Measurements from ENCODE around the gene DZANK1. TPM values are rescaled to one million over a fixed set of nuclear protein-coding genes. Genes with fewer than 3 reads are reported as not detected.

Gene DZANK1
- total and polyA plus RNA-seq, 2 donors (not counting 3 experiments of a cell fraction or from before 2014, with no cell fraction given): 1.1 to 1.8 TPM

GRCh38 chr20:18403269-18403668 is 63.6 kb downstream of the DZANK1 start:
- no peaks in the 10 kb centered on the region for H3K9me1 ChIP-seq (replicated peaks; ENCODE audit: control insufficient read depth, extremely low read depth, insufficient read depth, low read length)
- no peak overlapping the region for H3K27ac ChIP-seq (ENCODE audit: insufficient read depth, low read depth, low read length)
- no peak overlapping the region for H3K9ac ChIP-seq (replicated peaks; ENCODE audit: extremely low read depth, insufficient read depth, low read length)
- no peaks in the 10 kb centered on the region for H4K20me1 ChIP-seq (replicated peaks; ENCODE audit: control insufficient read depth, extremely low read depth, insufficient read depth, low read length)
- no peak for TF ChIP-seq CTCF (IDR thresholded peaks at IDR 0.05; ENCODE audit: extremely low read depth in 1 of 2, insufficient read depth in 1 of 2, low read depth in 1 of 2, low read length in 2 of 2)
- TF ChIP-seq POLR2AphosphoS5 (IDR thresholded peaks at IDR 0.05; ENCODE audit: insufficient read depth, low read depth, low read length): no peak
- no peak for TF ChIP-seq MAX (IDR thresholded peaks at IDR 0.05; ENCODE audit: insufficient read depth, insufficient read length)
- no peak for TF ChIP-seq JUN (IDR thresholded peaks at IDR 0.05; ENCODE audit: borderline replicate concordance, insufficient read depth, insufficient read length, low read depth)
- TF ChIP-seq FOS (IDR thresholded peaks at IDR 0.05; ENCODE audit: borderline replicate concordance, insufficient read depth, low read length): no peak
- no peak for TF ChIP-seq GATA2 (IDR thresholded peaks at IDR 0.05; ENCODE audit: insufficient read depth, insufficient read length, low read depth, low read length)
- TF ChIP-seq MYC (IDR thresholded peaks at IDR 0.05; ENCODE audit: low read depth, low read length): no peak
- no peak for TF ChIP-seq POLR2A (IDR thresholded peaks at IDR 0.05; ENCODE audit: low read depth, low read length)
- no peak for TF ChIP-seq EZH2 (IDR thresholded peaks at IDR 0.05; ENCODE audit: borderline replicate concordance, low read depth, low read length, severe bottlenecking)
- H3K9me3 ChIP-seq (replicated peaks; ENCODE audit: control insufficient read depth, insufficient read depth, low read length): no peaks in the 10 kb centered on the region
- no peak overlapping the region for H3K4me3 ChIP-seq (replicated peaks in 1 of 3; ENCODE audit: insufficient read depth in 1 of 3, low read depth in 1 of 3, low read length in 3 of 3)
- intact Hi-C loops (cut with micrococcal nuclease) (no loop called here), dilution Hi-C loops (cut with MboI; ENCODE audit: extremely low pct_ligation_motif_present, low sequenced_read_pairs) (no loop called here)
- H3K79me2 ChIP-seq (ENCODE audit: control insufficient read depth, insufficient read depth, low read length): no peaks in the 10 kb centered on the region
- H3K4me2 ChIP-seq (ENCODE audit: insufficient read depth, low read length): no peak overlapping the region
- no peak for DNase-seq (ENCODE audit: low read depth, low spot score)
- H3K4me1 ChIP-seq (ENCODE audit: control insufficient read depth, extremely low read depth, insufficient read depth, low read length): no peaks in the 10 kb centered on the region
- H3K36me3 ChIP-seq (ENCODE audit: control insufficient read depth in 2 of 2, extremely low read depth in 1 of 2, insufficient read depth in 2 of 2, low read length in 2 of 2): no peaks in the 10 kb centered on the region
- BruUV-seq (replicated peaks): no TSS peak
- no peak for FAIRE-seq
- ChIA-PET POLR2A (no interaction called here), CTCF (interaction anchor here (1.3 kb wide), 1 partner anchor 9 kb away, joined by 4 read pairs; no protein-coding TSS in a partner anchor)
- H2AFZ ChIP-seq (ENCODE audit: low read depth, low read length): no peak overlapping the region
- H3K27me3 ChIP-seq (ENCODE audit: control insufficient read depth in 2 of 2, insufficient read depth in 2 of 2, low read length in 2 of 2): no peaks in the 10 kb centered on the region
